Fibroblast of skin of back (primary cell): ENCODE data around the gene TMEM41B.
"Not testable (repeated sequence)": the region's sequence is repeated elsewhere in the genome, so short reads cannot be mapped to it uniquely, and the experiment has no call there.

Experiments
- DNase-seq: peaks from one replicate; pipeline ENCODE4 v3.0.0-alpha.2; 2013

The TMEM41B gene

GRCh38 chr11:9259981-9260837 is 54.2 kb downstream of the TMEM41B start:
- no peak for DNase-seq

GRCh38 chr11:9258279-9258678 is 56.1 kb downstream of the TMEM41B start:
- not testable (repeated sequence) for DNase-seq

GRCh38 chr11:9254416-9254815 is 60.0 kb downstream of the TMEM41B start:
- DNase-seq: no peak

GRCh38 chr11:9253086-9253485 is 61.3 kb downstream of the TMEM41B start:
- no peak for DNase-seq

GRCh38 chr11:9251311-9251710 is 63.1 kb downstream of the TMEM41B start:
- DNase-seq: no peak

GRCh38 chr11:9250139-9250582 is 64.2 kb downstream of the TMEM41B start:
- DNase-seq: no peak

GRCh38 chr11:9249252-9249651 is 65.1 kb downstream of the TMEM41B start:
- DNase-seq: no peak

GRCh38 chr11:9247863-9248262 is 66.5 kb downstream of the TMEM41B start:
- no peak for DNase-seq

- DNase-seq: not testable (repeated sequence)
Observed at GRCh38 chr11:9236242-9236641, 78.2 kb downstream of the TMEM41B start.

- no peak for DNase-seq
Observed at GRCh38 chr11:9232482-9232881, 81.9 kb downstream of the TMEM41B start.

GRCh38 chr11:9231848-9232177 is 82.6 kb downstream of the TMEM41B start:
- DNase-seq: peak; percentile 54
